Breast epithelium (tissue), 4 donors: ENCODE measurements around the gene SLC35A3. TPM values are rescaled to one million over a fixed set of nuclear protein-coding genes. Genes with fewer than 3 reads are reported as not detected.
"Not testable (repeated sequence)": the region's sequence is repeated elsewhere in the genome, so short reads cannot be mapped to it uniquely, and the experiment has no call there.

Experiments used
- DNase-seq, 2 donors: peaks; one replicate each; pipeline ENCODE4 v3.0.0-alpha.2; 2019; ENCODE audit warnings: low spot score in 2 of 2
- H3K27ac ChIP-seq, 2 donors: fragments of 200-600 bp; sonication (generic) in 1 of 2; one replicate each; pipeline ENCODE4 v1.5.1; 2016 to 2019; ENCODE audit warnings: mild to moderate bottlenecking in 1 of 2
- H3K27me3 ChIP-seq, 2 donors: fragments of 200-600 bp; sonication (generic) in 1 of 2; one replicate each; pipeline versions ENCODE4 v1.5.1 to v1.6.0; 2017 to 2019; ENCODE audit warnings: control low read depth in 1 of 2, mild to moderate bottlenecking in 1 of 2
- H3K36me3 ChIP-seq: fragments of 200-600 bp; one replicate; pipeline ENCODE4 v1.5.1; 2019
- H3K4me1 ChIP-seq, 2 donors: fragments of 200-600 bp; sonication (generic); one replicate each; pipeline ENCODE4 v1.5.1; 2016 to 2019; ENCODE audit warnings: control low read depth in 1 of 2
- H3K4me3 ChIP-seq, 3 donors: fragments of 200-600 bp; sonication (generic); 1 replicate in 2 of 3; 2 replicates in 1 of 3; pipeline ENCODE4 v1.5.1; 2016 to 2019; ENCODE audit warnings: mild to moderate bottlenecking in 3 of 3, moderate library complexity in 2 of 3
- H3K9me3 ChIP-seq, 2 donors: fragments of 200-600 bp; sonication (generic) in 1 of 2; one replicate each; pipeline ENCODE4 v1.5.1; 2016 to 2019; ENCODE audit warnings: control low read depth in 1 of 2
- POLR2A ChIP-seq: fragments of 450-650 bp; IDR thresholded peaks from one replicate; pipeline ENCODE4 v1.6.1; 2016; ENCODE audit warnings: antibody characterized with exemption, mild to moderate bottlenecking, moderate library complexity
- POLR2AphosphoS5 ChIP-seq, 3 donors: sonication (generic); formaldehyde crosslinking; IDR thresholded peaks; one replicate each; pipeline ENCODE4 v1.6.1; 2017; ENCODE audit warnings: antibody characterized with exemption in 3 of 3
- intact Hi-C: fragments of 100-400 bp; cut with DNase I; formaldehyde crosslinking; loops from one replicate; pipeline ENCODE4 v1.15.1; 2023; ENCODE audit warnings: low total_unique reads
- total RNA-seq, 3 donors: library from RNA; depleted of rRNA; stranded (reverse); fragments of >200 nt; gene quantifications; one replicate each; pipeline ENCODE4 v1.1.0, GENCODE V29; 2016
- TF ChIP-seq, protein P1 (sequence below), 3 donors: fragments of 450-650 bp; IDR thresholded peaks; one replicate each; pipeline ENCODE4 v1.5.1; 2016 to 2017; ENCODE audit warnings: antibody characterized with exemption in 3 of 3, mild to moderate bottlenecking in 3 of 3, moderate library complexity in 3 of 3

Gene SLC35A3
- total RNA-seq, 3 donors from 2014 or later = 31.8 to 41.7 (median 36.5) TPM

GRCh38 chr1:100038660-100039287, 69.0 kb downstream of the SLC35A3 start:
- peak overlapping the region; percentile 98 to 100 for H3K27ac ChIP-seq
- TF ChIP-seq POLR2AphosphoS5 (IDR thresholded peaks at IDR 0.05) = peak in 2 of 3 donors; percentile 28 to 69
- TF ChIP-seq POLR2A = no peak
- peaks cover 0 to 7% of the 10 kb centered on the region in 2 donors for H3K4me1 ChIP-seq
- intact Hi-C loops = no loop called here
- no peaks in the 10 kb centered on the region for H3K9me3 ChIP-seq
- peak; percentile 57 to 68 for DNase-seq
- H3K4me3 ChIP-seq = peak overlapping the region; percentile 70 to 98 (median 89)
- no peaks in the 10 kb centered on the region for H3K36me3 ChIP-seq
- no peaks in the 10 kb centered on the region for H3K27me3 ChIP-seq

- TF ChIP-seq, protein P1, sequence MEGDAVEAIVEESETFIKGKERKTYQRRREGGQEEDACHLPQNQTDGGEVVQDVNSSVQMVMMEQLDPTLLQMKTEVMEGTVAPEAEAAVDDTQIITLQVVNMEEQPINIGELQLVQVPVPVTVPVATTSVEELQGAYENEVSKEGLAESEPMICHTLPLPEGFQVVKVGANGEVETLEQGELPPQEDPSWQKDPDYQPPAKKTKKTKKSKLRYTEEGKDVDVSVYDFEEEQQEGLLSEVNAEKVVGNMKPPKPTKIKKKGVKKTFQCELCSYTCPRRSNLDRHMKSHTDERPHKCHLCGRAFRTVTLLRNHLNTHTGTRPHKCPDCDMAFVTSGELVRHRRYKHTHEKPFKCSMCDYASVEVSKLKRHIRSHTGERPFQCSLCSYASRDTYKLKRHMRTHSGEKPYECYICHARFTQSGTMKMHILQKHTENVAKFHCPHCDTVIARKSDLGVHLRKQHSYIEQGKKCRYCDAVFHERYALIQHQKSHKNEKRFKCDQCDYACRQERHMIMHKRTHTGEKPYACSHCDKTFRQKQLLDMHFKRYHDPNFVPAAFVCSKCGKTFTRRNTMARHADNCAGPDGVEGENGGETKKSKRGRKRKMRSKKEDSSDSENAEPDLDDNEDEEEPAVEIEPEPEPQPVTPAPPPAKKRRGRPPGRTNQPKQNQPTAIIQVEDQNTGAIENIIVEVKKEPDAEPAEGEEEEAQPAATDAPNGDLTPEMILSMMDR (IDR thresholded peaks at IDR 0.05) = no peak
- TF ChIP-seq POLR2A (no peak), POLR2AphosphoS5 (IDR thresholded peaks at IDR 0.05) (no peak)
- H3K36me3 ChIP-seq = no peaks in the 10 kb centered on the region
- intact Hi-C loops = no loop called here
- peaks cover 0 to 7% of the 10 kb centered on the region in 2 donors for H3K4me1 ChIP-seq
- H3K27me3 ChIP-seq = no peaks in the 10 kb centered on the region
- no peak for DNase-seq
- H3K9me3 ChIP-seq = no peaks in the 10 kb centered on the region
- H3K27ac ChIP-seq = peak overlapping the region; percentile 23 to 98
- H3K4me3 ChIP-seq = peak overlapping the region; percentile 70 to 98 (median 89)
Measured at GRCh38 chr1:100039591-100039990, 69.8 kb downstream of the SLC35A3 start.

DNA sequence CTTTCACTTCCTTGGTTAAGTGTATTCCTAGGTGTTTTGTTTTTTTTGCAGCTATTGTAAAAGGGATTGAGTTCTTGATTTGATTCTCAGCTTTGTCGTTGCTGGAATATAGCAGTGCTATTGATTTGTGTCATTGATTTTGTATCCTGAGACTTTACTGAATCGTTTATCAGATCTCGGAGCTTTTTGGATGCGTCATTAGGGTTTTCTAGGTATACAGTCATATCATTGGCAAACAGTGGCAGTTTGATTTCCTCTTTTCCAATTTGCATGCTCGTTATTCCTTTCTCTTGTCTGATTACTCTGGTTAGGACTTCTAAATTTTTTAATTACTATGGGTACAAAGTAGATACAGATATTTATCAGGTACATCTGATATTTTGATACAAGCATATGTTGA, 75.4 kb downstream of the SLC35A3 start:
- intact Hi-C loops = no loop called here
- no peak for DNase-seq
- Histone ChIP-seq H3K27ac (no peak overlapping the region), H3K27me3 (no peaks in the 10 kb centered on the region), H3K4me1 (no peaks in the 10 kb centered on the region), H3K36me3 (no peaks in the 10 kb centered on the region), H3K4me3 (no peak overlapping the region), H3K9me3 (no peaks in the 10 kb centered on the region)
- TF ChIP-seq, protein P1 (IDR thresholded peaks at IDR 0.05) = no peak
- TF ChIP-seq POLR2A = no peak
- no peak for TF ChIP-seq POLR2AphosphoS5 (IDR thresholded peaks at IDR 0.05)

GRCh38 chr1:100047235-100047708, 77.5 kb downstream of the SLC35A3 start:
- H3K9me3 ChIP-seq, H3K4me1 ChIP-seq, intact Hi-C loops, H3K27ac ChIP-seq, H3K4me3 ChIP-seq, DNase-seq, H3K27me3 ChIP-seq, H3K36me3 ChIP-seq: not testable (repeated sequence)

DNA sequence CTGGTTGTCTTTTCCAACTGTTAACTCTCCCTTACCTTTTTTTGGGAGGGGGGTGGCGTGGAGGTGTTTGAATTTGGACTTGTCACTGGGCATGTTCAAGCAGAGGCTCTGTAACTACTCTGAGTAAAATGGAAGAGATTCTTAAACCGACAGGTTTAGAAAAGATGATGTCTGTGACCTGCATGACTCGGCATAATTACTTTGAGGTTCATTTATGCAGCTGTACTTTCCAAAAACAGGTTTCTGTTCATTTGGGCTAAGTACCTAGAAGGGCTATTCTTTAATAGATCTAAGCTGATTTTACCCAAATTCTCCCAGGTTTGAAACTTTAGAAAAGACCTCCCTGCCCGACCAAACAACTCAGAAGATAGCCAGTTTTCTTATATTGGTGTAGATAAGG, 80.3 kb downstream of the SLC35A3 start:
- DNase-seq = no peak
- Histone ChIP-seq H3K9me3 (no peaks in the 10 kb centered on the region), H3K4me3 (no peak overlapping the region), H3K27ac (no peak overlapping the region), H3K36me3 (no peaks in the 10 kb centered on the region), H3K4me1 (no peaks in the 10 kb centered on the region), H3K27me3 (no peaks in the 10 kb centered on the region)
- TF ChIP-seq, protein P1 (IDR thresholded peaks at IDR 0.05) = no peak
- no peak for TF ChIP-seq POLR2A
- TF ChIP-seq POLR2AphosphoS5 (IDR thresholded peaks at IDR 0.05) = no peak
- intact Hi-C loops = no loop called here

GRCh38 chr1:100051401-100051800, 81.6 kb downstream of the SLC35A3 start:
- no peak overlapping the region for H3K4me3 ChIP-seq
- DNase-seq = no peak
- no peak overlapping the region for H3K27ac ChIP-seq
- TF ChIP-seq POLR2AphosphoS5 (IDR thresholded peaks at IDR 0.05) = no peak
- no peak for TF ChIP-seq POLR2A
- TF ChIP-seq, protein P1 (IDR thresholded peaks at IDR 0.05) = no peak
- no peaks in the 10 kb centered on the region for H3K9me3 ChIP-seq
- intact Hi-C loops = no loop called here
- no peaks in the 10 kb centered on the region for H3K36me3 ChIP-seq
- H3K4me1 ChIP-seq = no peaks in the 10 kb centered on the region
- no peaks in the 10 kb centered on the region for H3K27me3 ChIP-seq
